Fibroblast of lung (primary cell): Measurements from ENCODE around the gene ZGPAT. TPM values are rescaled to one million over a fixed set of nuclear protein-coding genes. Genes with fewer than 3 reads are reported as not detected.

Source experiments
- DNase-seq, 2 donors: peaks; one replicate each; pipeline versions ENCODE4 v3.0.0 to v3.0.0-alpha.2; 2010; ENCODE audit warnings: low read depth in 2 of 2
- H2AFZ ChIP-seq: 2 replicates; pipeline ENCODE4 v1.5.1; 2012; ENCODE audit warnings: low read length, control low read depth, inconsistent platforms
- H3K27ac ChIP-seq: 2 replicates; pipeline ENCODE4 v1.5.1; 2011; ENCODE audit warnings: low read length, control low read depth; ENCODE audit not compliant: insufficient read depth
- H3K27me3 ChIP-seq: 2 replicates; pipeline ENCODE4 v1.5.1; 2011; ENCODE audit warnings: mild to moderate bottlenecking, low read length; ENCODE audit not compliant: control insufficient read depth, insufficient read depth
- H3K36me3 ChIP-seq: 2 replicates; pipeline ENCODE4 v1.5.1; 2011; ENCODE audit warnings: low read length; ENCODE audit not compliant: control insufficient read depth, insufficient read depth
- H3K4me1 ChIP-seq: 2 replicates; pipeline ENCODE4 v1.5.1; 2011; ENCODE audit warnings: low read length; ENCODE audit not compliant: control insufficient read depth, insufficient read depth; ENCODE audit errors: extremely low read depth
- H3K4me2 ChIP-seq: 2 replicates; pipeline ENCODE4 v1.5.1; 2011; ENCODE audit warnings: low read length, control low read depth; ENCODE audit not compliant: insufficient read depth; ENCODE audit errors: extremely low read depth
- H3K4me3 ChIP-seq, 4 experiments: fragments of 200-600 bp in 1 of 4; sonication (generic) in 1 of 4; replicated peaks in 1 of 4; 2 replicates each; pipeline ENCODE4 v1.5.1; 2011 to 2016; ENCODE audit warnings: low read length in 4 of 4, low read depth in 3 of 4, mild to moderate bottlenecking in 3 of 4, control low read depth in 2 of 4, inconsistent platforms in 1 of 4, mixed read lengths in 1 of 4; ENCODE audit not compliant: insufficient read depth in 1 of 4; ENCODE audit errors: control extremely low read depth in 1 of 4
- H3K79me2 ChIP-seq: 2 replicates; pipeline ENCODE4 v1.5.1; 2012; ENCODE audit warnings: mild to moderate bottlenecking, low read length, inconsistent platforms; ENCODE audit not compliant: control insufficient read depth, insufficient read depth
- H3K9ac ChIP-seq: 2 replicates; pipeline ENCODE4 v1.5.1; 2011; ENCODE audit warnings: mild to moderate bottlenecking, low read length, control low read depth; ENCODE audit not compliant: insufficient read depth
- H3K9me3 ChIP-seq: 2 replicates; pipeline ENCODE4 v1.5.1; 2012; ENCODE audit warnings: low read depth, low read length; ENCODE audit not compliant: control insufficient read depth, insufficient read depth
- H4K20me1 ChIP-seq: 2 replicates; pipeline ENCODE4 v1.5.1; 2011; ENCODE audit warnings: low read length; ENCODE audit not compliant: control insufficient read depth, insufficient read depth; ENCODE audit errors: extremely low read depth
- EZH2 ChIP-seq: IDR thresholded peaks from 2 replicates; pipeline ENCODE4 v1.5.1; 2012; ENCODE audit warnings: low read length, control low read depth, mild to moderate bottlenecking; ENCODE audit errors: missing control alignments
- polyA plus RNA-seq, 2 donors: library from polyadenylated mRNA; depleted of rRNA in 1 of 2; stranded (reverse) in 1 of 2; unstranded in 1 of 2; fragments of >200 nt; gene quantifications; 2 replicates each; pipeline ENCODE4 v1.2.1, GENCODE V29; 2011 to 2012; ENCODE audit warnings: missing spikeins in 1 of 2
- total RNA-seq: library from RNA; depleted of rRNA; stranded (reverse); fragments of >200 nt; gene quantifications from 2 replicates; pipeline ENCODE4 v1.2.1, GENCODE V29; 2014
- TF ChIP-seq, protein P1 (sequence below), 2 donors: IDR thresholded peaks in 1 of 2; conservative IDR thresholded peaks in 1 of 2; 1 replicate in 1 of 2; 2 replicates in 1 of 2; pipeline ENCODE4 v1.5.1; 2011 to 2012; ENCODE audit warnings: low read length in 2 of 2, control low read depth in 1 of 2, inconsistent platforms in 1 of 2, low read depth in 1 of 2, mild to moderate bottlenecking in 1 of 2

ZGPAT gene
- total and polyA plus RNA-seq, 2 donors (not counting 1 experiment from before 2014, with no cell fraction given): 7.6 to 10.7 TPM

DNA sequence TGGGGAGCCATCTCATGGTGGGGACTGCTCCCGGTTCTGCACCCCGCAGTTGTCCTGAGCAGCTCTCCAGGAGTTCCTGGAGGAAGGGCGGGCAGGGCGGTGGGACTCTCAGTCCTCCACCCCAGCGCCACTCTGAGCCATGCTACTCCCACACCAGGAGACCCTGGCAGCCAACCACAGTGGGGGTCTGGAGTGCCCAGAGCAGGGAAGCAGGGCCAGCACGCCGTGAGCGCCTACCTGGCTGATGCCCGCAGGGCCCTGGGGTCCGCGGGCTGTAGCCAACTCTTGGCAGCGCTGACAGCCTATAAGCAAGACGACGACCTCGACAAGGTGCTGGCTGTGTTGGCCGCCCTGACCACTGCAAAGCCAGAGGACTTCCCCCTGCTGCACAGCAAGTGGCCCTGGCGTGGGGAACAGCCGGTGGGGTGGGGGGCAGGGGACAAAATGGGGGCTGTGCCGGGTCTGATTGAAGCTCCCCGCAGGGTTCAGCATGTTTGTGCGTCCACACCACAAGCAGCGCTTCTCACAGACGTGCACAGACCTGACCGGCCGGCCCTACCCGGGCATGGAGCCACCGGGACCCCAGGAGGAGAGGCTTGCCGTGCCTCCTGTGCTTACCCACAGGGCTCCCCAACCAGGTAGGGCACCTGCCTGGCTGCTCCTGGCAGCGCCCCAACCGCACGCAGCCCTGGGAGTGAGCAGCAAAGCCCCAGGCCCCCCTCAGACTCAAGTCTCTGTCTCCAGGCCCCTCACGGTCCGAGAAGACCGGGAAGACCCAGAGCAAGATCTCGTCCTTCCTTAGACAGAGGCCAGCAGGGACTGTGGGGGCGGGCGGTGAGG, 13.0 kb upstream of the ZGPAT start:
- Histone ChIP-seq H3K4me1 (peaks cover 28% of the 10 kb centered on the region), H3K27me3 (no peaks in the 10 kb centered on the region), H2AFZ (no peak overlapping the region), H4K20me1 (no peaks in the 10 kb centered on the region), H3K4me3 (no peak overlapping the region), H3K79me2 (peaks cover 3% of the 10 kb centered on the region), H3K9ac (no peak overlapping the region), H3K9me3 (no peaks in the 10 kb centered on the region), H3K4me2 (no peak overlapping the region), H3K36me3 (peaks cover 27% of the 10 kb centered on the region), H3K27ac (no peak overlapping the region)
- TF ChIP-seq, protein P1, sequence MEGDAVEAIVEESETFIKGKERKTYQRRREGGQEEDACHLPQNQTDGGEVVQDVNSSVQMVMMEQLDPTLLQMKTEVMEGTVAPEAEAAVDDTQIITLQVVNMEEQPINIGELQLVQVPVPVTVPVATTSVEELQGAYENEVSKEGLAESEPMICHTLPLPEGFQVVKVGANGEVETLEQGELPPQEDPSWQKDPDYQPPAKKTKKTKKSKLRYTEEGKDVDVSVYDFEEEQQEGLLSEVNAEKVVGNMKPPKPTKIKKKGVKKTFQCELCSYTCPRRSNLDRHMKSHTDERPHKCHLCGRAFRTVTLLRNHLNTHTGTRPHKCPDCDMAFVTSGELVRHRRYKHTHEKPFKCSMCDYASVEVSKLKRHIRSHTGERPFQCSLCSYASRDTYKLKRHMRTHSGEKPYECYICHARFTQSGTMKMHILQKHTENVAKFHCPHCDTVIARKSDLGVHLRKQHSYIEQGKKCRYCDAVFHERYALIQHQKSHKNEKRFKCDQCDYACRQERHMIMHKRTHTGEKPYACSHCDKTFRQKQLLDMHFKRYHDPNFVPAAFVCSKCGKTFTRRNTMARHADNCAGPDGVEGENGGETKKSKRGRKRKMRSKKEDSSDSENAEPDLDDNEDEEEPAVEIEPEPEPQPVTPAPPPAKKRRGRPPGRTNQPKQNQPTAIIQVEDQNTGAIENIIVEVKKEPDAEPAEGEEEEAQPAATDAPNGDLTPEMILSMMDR (conservative IDR thresholded peaks at IDR 0.05 in 1 of 2, IDR thresholded peaks at IDR 0.05 in 1 of 2; ENCODE audit: low read depth in 1 of 2, low read length in 2 of 2): no peak
- no peak for TF ChIP-seq EZH2
- DNase-seq: no peak

- Histone ChIP-seq H2AFZ (no peak overlapping the region), H3K4me3 (no peak overlapping the region), H3K9me3 (no peaks in the 10 kb centered on the region), H3K27me3 (no peaks in the 10 kb centered on the region), H3K4me2 (no peak overlapping the region), H3K9ac (no peak overlapping the region), H3K4me1 (peaks cover 28% of the 10 kb centered on the region), H3K36me3 (peaks cover 31% of the 10 kb centered on the region), H3K79me2 (peaks cover 3% of the 10 kb centered on the region), H4K20me1 (no peaks in the 10 kb centered on the region), H3K27ac (peak overlapping the region; percentile 19)
- TF ChIP-seq EZH2: no peak
- TF ChIP-seq, protein P1 (conservative IDR thresholded peaks at IDR 0.05 in 1 of 2, IDR thresholded peaks at IDR 0.05 in 1 of 2; ENCODE audit: low read depth in 1 of 2, low read length in 2 of 2): no peak
- DNase-seq: no peak
Measured at GRCh38 chr20:63695424-63696305, 12.2 kb upstream of the ZGPAT start.

DNA sequence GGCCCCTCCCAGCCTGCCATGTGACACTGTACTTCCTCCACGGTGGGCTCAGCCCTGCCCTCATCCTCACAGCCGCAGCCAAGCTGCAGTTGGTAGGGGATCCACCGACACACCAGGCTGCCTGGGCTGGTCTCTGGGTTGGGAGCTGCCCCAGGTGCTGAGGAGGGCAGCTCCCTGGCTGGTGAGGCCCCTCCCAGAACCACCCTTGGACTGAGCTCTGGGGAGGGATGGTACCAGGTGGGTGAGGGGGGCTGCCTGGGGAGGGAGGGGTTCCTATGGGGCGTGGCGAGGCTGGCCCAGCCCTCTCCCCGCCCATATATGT, 11.6 kb upstream of the ZGPAT start:
- Histone ChIP-seq H3K9me3 (no peaks in the 10 kb centered on the region), H2AFZ (no peak overlapping the region), H3K79me2 (peaks cover 3% of the 10 kb centered on the region), H3K27ac (peak overlapping the region; percentile 93), H3K27me3 (no peaks in the 10 kb centered on the region), H3K9ac (peak overlapping the region; percentile 53), H3K4me2 (no peak overlapping the region), H4K20me1 (no peaks in the 10 kb centered on the region), H3K4me3 (peak overlapping the region in 1 of 4 experiments; percentile 45), H3K4me1 (peaks cover 28% of the 10 kb centered on the region), H3K36me3 (peaks cover 31% of the 10 kb centered on the region)
- peak; percentile 25 to 45 for DNase-seq
- TF ChIP-seq, protein P1 (conservative IDR thresholded peaks at IDR 0.05 in 1 of 2, IDR thresholded peaks at IDR 0.05 in 1 of 2; ENCODE audit: low read depth in 1 of 2, low read length in 2 of 2): no peak
- TF ChIP-seq EZH2: no peak
